Stimulated activated CD8-positive, alpha-beta memory T cell treated with anti-CD3 and anti-CD28 coated beads, Interleukin-2, amount 100 ng/mL, for 48 hours (primary cell): ENCODE measurements around the gene IL1RAPL2.
"Not testable (repeated sequence)": the region's sequence is repeated elsewhere in the genome, so short reads cannot be mapped to it uniquely, and the experiment has no call there.

ENCODE experiments used
- DNase-seq, 2 donors: peaks; one replicate each; pipeline ENCODE4 v3.0.0-alpha.2; 2020; ENCODE audit warnings: low read depth in 2 of 2

IL1RAPL2 gene

GRCh38 chrX:104854790-104855340 is 288.9 kb downstream of the IL1RAPL2 start:
- DNase-seq = no peak

- DNase-seq = no peak
Measured at GRCh38 chrX:104863466-104863865, 297.5 kb downstream of the IL1RAPL2 start.

GRCh38 chrX:104864296-104864695 is 298.3 kb downstream of the IL1RAPL2 start:
- DNase-seq = no peak

- no peak for DNase-seq
Measured at GRCh38 chrX:104877504-104877903, 311.5 kb downstream of the IL1RAPL2 start.

GRCh38 chrX:104902070-104902469 is 336.1 kb downstream of the IL1RAPL2 start:
- no peak for DNase-seq

- DNase-seq = not testable (repeated sequence)
Measured at GRCh38 chrX:104909694-104910093, 343.7 kb downstream of the IL1RAPL2 start.

GRCh38 chrX:104913348-104913747 is 347.3 kb downstream of the IL1RAPL2 start:
- no peak for DNase-seq

GRCh38 chrX:104914686-104915085 is 348.7 kb downstream of the IL1RAPL2 start:
- not testable (repeated sequence) for DNase-seq

- no peak for DNase-seq
Measured at GRCh38 chrX:104918122-104918521, 352.1 kb downstream of the IL1RAPL2 start.

- no peak for DNase-seq
Measured at GRCh38 chrX:104921584-104922205, 355.7 kb downstream of the IL1RAPL2 start.

- DNase-seq = peak; percentile 32
Measured at GRCh38 chrX:104922206-104922621, 356.2 kb downstream of the IL1RAPL2 start.

- no peak for DNase-seq
Measured at GRCh38 chrX:104929324-104929723, 363.3 kb downstream of the IL1RAPL2 start.

GRCh38 chrX:104935581-104935980 is 369.6 kb downstream of the IL1RAPL2 start:
- no peak for DNase-seq

GRCh38 chrX:104953251-104953650 is 387.3 kb downstream of the IL1RAPL2 start:
- DNase-seq = no peak

GRCh38 chrX:104961926-104962325 is 395.9 kb downstream of the IL1RAPL2 start:
- no peak for DNase-seq

GRCh38 chrX:104968241-104968640 is 402.2 kb downstream of the IL1RAPL2 start:
- DNase-seq = no peak

- no peak for DNase-seq
Measured at GRCh38 chrX:104972737-104973136, 406.7 kb downstream of the IL1RAPL2 start.

GRCh38 chrX:104987063-104987462 is 421.1 kb downstream of the IL1RAPL2 start:
- no peak for DNase-seq

- no peak for DNase-seq
Measured at GRCh38 chrX:104988038-104988437, 422.0 kb downstream of the IL1RAPL2 start.

GRCh38 chrX:104995546-104995945 is 429.5 kb downstream of the IL1RAPL2 start:
- no peak for DNase-seq

GRCh38 chrX:105006103-105006502 is 440.1 kb downstream of the IL1RAPL2 start:
- no peak for DNase-seq

GRCh38 chrX:105006996-105007395 is 441.0 kb downstream of the IL1RAPL2 start:
- no peak for DNase-seq

GRCh38 chrX:105013719-105014118 is 447.7 kb downstream of the IL1RAPL2 start:
- DNase-seq = no peak

GRCh38 chrX:105017641-105018040 is 451.6 kb downstream of the IL1RAPL2 start:
- no peak for DNase-seq
